HT-29 (cell line): ENCODE data around the gene CBFA2T2. TPM values are rescaled to one million over a fixed set of nuclear protein-coding genes. Genes with fewer than 3 reads are reported as not detected.

ENCODE experiments used
- DNase-seq: peaks from one replicate; pipeline ENCODE4 v3.0.0-alpha.2; 2015; ENCODE audit warnings: low spot score
- total RNA-seq: library from RNA; depleted of rRNA; stranded (reverse); fragments of >200 nt; shearing (Covaris generic); gene quantifications from 2 replicates; pipeline ENCODE4 v1.2.3, GENCODE V29; 2014

CBFA2T2 gene
- total RNA-seq, 1 experiment from 2014 or later, result 9.6 TPM

- DNase-seq, result peak; percentile 78
Measured at GRCh38 chr20:33650753-33651561, 161.1 kb downstream of the CBFA2T2 start.

GRCh38 chr20:33651562-33652048 is 161.7 kb downstream of the CBFA2T2 start:
- no peak for DNase-seq

- DNase-seq, result peak; percentile 93
Measured at GRCh38 chr20:33653218-33653899, 163.5 kb downstream of the CBFA2T2 start.

- peak; percentile 98 for DNase-seq
Measured at GRCh38 chr20:33653900-33654596, 164.2 kb downstream of the CBFA2T2 start.

GRCh38 chr20:33654680-33655161 is 164.8 kb downstream of the CBFA2T2 start:
- DNase-seq, result no peak

- DNase-seq, result no peak
Measured at GRCh38 chr20:33655164-33655563, 165.3 kb downstream of the CBFA2T2 start.

- DNase-seq, result no peak
Measured at GRCh38 chr20:33656010-33656782, 166.3 kb downstream of the CBFA2T2 start.

- no peak for DNase-seq
Measured at GRCh38 chr20:33656783-33657703, 167.1 kb downstream of the CBFA2T2 start.

GRCh38 chr20:33657704-33658095 is 167.8 kb downstream of the CBFA2T2 start:
- DNase-seq, result no peak

- DNase-seq, result no peak
Measured at GRCh38 chr20:33658510-33658909, 168.6 kb downstream of the CBFA2T2 start.

- no peak for DNase-seq
Measured at GRCh38 chr20:33658929-33659328, 169.0 kb downstream of the CBFA2T2 start.

- DNase-seq, result no peak
Measured at GRCh38 chr20:33659341-33660034, 169.6 kb downstream of the CBFA2T2 start.

- no peak for DNase-seq
Measured at GRCh38 chr20:33660035-33660684, 170.3 kb downstream of the CBFA2T2 start.

GRCh38 chr20:33660685-33661058 is 170.8 kb downstream of the CBFA2T2 start:
- no peak for DNase-seq

GRCh38 chr20:33662172-33662571 is 172.3 kb downstream of the CBFA2T2 start, which contains the start of gene C20orf144:
C20orf144 (plus strand) TSS chr20:33662327; CDS start chr20:33662346, 19 bp downstream.
- no peak for DNase-seq

- peak; percentile 84 for DNase-seq
Measured at GRCh38 chr20:33663161-33664084, 173.5 kb downstream of the CBFA2T2 start.

- no peak for DNase-seq
Measured at GRCh38 chr20:33664085-33664761, 174.3 kb downstream of the CBFA2T2 start.
